ENCODE results near the gene PTPN2. TPM values are rescaled to one million over a fixed set of nuclear protein-coding genes. Genes with fewer than 3 reads are reported as not detected.

Gene PTPN2
- total RNA-seq, 1 experiment from 2014 or later, result 44.7 TPM

GRCh38 chr18:12861637-12862036, 22.4 kb downstream of the PTPN2 start:
- TF ChIP-seq, protein P1, sequence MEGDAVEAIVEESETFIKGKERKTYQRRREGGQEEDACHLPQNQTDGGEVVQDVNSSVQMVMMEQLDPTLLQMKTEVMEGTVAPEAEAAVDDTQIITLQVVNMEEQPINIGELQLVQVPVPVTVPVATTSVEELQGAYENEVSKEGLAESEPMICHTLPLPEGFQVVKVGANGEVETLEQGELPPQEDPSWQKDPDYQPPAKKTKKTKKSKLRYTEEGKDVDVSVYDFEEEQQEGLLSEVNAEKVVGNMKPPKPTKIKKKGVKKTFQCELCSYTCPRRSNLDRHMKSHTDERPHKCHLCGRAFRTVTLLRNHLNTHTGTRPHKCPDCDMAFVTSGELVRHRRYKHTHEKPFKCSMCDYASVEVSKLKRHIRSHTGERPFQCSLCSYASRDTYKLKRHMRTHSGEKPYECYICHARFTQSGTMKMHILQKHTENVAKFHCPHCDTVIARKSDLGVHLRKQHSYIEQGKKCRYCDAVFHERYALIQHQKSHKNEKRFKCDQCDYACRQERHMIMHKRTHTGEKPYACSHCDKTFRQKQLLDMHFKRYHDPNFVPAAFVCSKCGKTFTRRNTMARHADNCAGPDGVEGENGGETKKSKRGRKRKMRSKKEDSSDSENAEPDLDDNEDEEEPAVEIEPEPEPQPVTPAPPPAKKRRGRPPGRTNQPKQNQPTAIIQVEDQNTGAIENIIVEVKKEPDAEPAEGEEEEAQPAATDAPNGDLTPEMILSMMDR (conservative IDR thresholded peaks at IDR 0.05; ENCODE audit: low read depth, low read length), result no peak
- no peak for TF ChIP-seq EZH2 (IDR thresholded peaks at IDR 0.05; ENCODE audit: borderline replicate concordance, low read depth, low read length, poor library complexity, severe bottlenecking)
- BruUV-seq (replicated peaks), result no TSS peak
- DNase-seq (ENCODE audit: low spot score), result no peak
- Histone ChIP-seq H3K4me1 (ENCODE audit: insufficient read depth, low read length, poor library complexity, severe bottlenecking) (no peaks in the 10 kb centered on the region), H3K9me3 (ENCODE audit: low read depth, low read length, poor library complexity, severe bottlenecking) (no peaks in the 10 kb centered on the region), H3K4me3 (ENCODE audit: low read depth, low read length, poor library complexity, severe bottlenecking) (no peak overlapping the region), H3K27me3 (replicated peaks; ENCODE audit: insufficient read depth, low read depth, low read length, poor library complexity) (no peaks in the 10 kb centered on the region), H3K27ac (ENCODE audit: low read depth, low read length, poor library complexity, severe bottlenecking) (no peak overlapping the region), H3K36me3 (ENCODE audit: insufficient read depth, low read length, poor library complexity, severe bottlenecking) (no peaks in the 10 kb centered on the region)
- CTCF ChIA-PET, result no interaction called here
- POLR2A ChIA-PET (ENCODE audit: low non-redundant PET), result interaction anchor here (0.7 kb wide), 1 partner anchor 25 kb away, joined by 6 read pairs; no protein-coding TSS in a partner anchor
- intact Hi-C loops (cut with micrococcal nuclease; ENCODE audit: unreplicated experiment), result no loop called here

DNA sequence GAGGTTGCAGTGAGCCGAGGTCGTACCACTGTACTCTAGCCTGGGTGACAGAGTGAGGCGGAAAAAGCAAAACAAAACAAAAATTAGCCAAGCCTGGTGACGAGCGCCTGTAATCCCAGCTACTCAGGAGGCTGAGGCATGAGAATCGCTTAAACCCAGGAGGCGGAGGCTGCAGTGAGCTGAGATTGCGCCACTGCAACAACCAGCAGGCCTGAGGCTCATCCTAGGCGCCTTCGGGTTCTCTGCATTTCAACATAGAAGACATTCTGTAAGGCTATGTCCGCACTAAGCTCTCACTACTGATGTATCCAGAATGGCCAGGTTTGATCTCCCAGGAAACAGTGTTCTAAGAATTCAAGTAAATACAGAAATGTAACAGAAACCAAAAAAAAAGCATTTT, 23.5 kb downstream of the PTPN2 start:
- no peak overlapping the region for H3K27ac ChIP-seq (ENCODE audit: low read depth, low read length, poor library complexity, severe bottlenecking)
- H3K4me3 ChIP-seq (ENCODE audit: low read depth, low read length, poor library complexity, severe bottlenecking), result no peak overlapping the region
- BruUV-seq (replicated peaks), result no TSS peak
- DNase-seq (ENCODE audit: low spot score), result no peak
- no peaks in the 10 kb centered on the region for H3K4me1 ChIP-seq (ENCODE audit: insufficient read depth, low read length, poor library complexity, severe bottlenecking)
- no peaks in the 10 kb centered on the region for H3K27me3 ChIP-seq (replicated peaks; ENCODE audit: insufficient read depth, low read depth, low read length, poor library complexity)
- POLR2A ChIA-PET (ENCODE audit: low non-redundant PET), result no interaction called here
- no peaks in the 10 kb centered on the region for H3K9me3 ChIP-seq (ENCODE audit: low read depth, low read length, poor library complexity, severe bottlenecking)
- CTCF ChIA-PET, result interaction anchor here (0.6 kb wide), 1 partner anchor 572 kb away, joined by 7 read pairs; no protein-coding TSS in a partner anchor
- TF ChIP-seq EZH2 (IDR thresholded peaks at IDR 0.05; ENCODE audit: borderline replicate concordance, low read depth, low read length, poor library complexity, severe bottlenecking), result no peak
- TF ChIP-seq, protein P1 (conservative IDR thresholded peaks at IDR 0.05; ENCODE audit: low read depth, low read length), result no peak
- intact Hi-C loops (cut with micrococcal nuclease; ENCODE audit: unreplicated experiment), result no loop called here
- H3K36me3 ChIP-seq (ENCODE audit: insufficient read depth, low read length, poor library complexity, severe bottlenecking), result no peaks in the 10 kb centered on the region

GRCh38 chr18:12858991-12859390, 25.0 kb downstream of the PTPN2 start:
- H3K27ac ChIP-seq (ENCODE audit: low read depth, low read length, poor library complexity, severe bottlenecking), result no peak overlapping the region
- no peak for TF ChIP-seq EZH2 (IDR thresholded peaks at IDR 0.05; ENCODE audit: borderline replicate concordance, low read depth, low read length, poor library complexity, severe bottlenecking)
- TF ChIP-seq, protein P1 (conservative IDR thresholded peaks at IDR 0.05; ENCODE audit: low read depth, low read length), result no peak
- intact Hi-C loops (cut with micrococcal nuclease; ENCODE audit: unreplicated experiment), result no loop called here
- no peaks in the 10 kb centered on the region for H3K27me3 ChIP-seq (replicated peaks; ENCODE audit: insufficient read depth, low read depth, low read length, poor library complexity)
- no peaks in the 10 kb centered on the region for H3K4me1 ChIP-seq (ENCODE audit: insufficient read depth, low read length, poor library complexity, severe bottlenecking)
- POLR2A ChIA-PET (ENCODE audit: low non-redundant PET), result no interaction called here
- no TSS peak for BruUV-seq (replicated peaks)
- CTCF ChIA-PET, result no interaction called here
- no peaks in the 10 kb centered on the region for H3K36me3 ChIP-seq (ENCODE audit: insufficient read depth, low read length, poor library complexity, severe bottlenecking)
- H3K9me3 ChIP-seq (ENCODE audit: low read depth, low read length, poor library complexity, severe bottlenecking), result no peaks in the 10 kb centered on the region
- no peak for DNase-seq (ENCODE audit: low spot score)
- no peak overlapping the region for H3K4me3 ChIP-seq (ENCODE audit: low read depth, low read length, poor library complexity, severe bottlenecking)

Data from A673 (cell line).